Fibroblast of skin of left biceps (primary cell): ENCODE data around the gene DENND4C.
A peak's percentile ranks its signal among the peaks of the same experiment; 100 is the strongest.
"Not testable (repeated sequence)": the region's sequence is repeated elsewhere in the genome, so short reads cannot be mapped to it uniquely, and the experiment has no call there.

ENCODE experiments used
- DNase-seq, 2 experiments: peaks; one replicate each; pipeline ENCODE4 v3.0.0-alpha.2; 2013; ENCODE audit warnings: low read depth in 2 of 2

DENND4C gene

DNA sequence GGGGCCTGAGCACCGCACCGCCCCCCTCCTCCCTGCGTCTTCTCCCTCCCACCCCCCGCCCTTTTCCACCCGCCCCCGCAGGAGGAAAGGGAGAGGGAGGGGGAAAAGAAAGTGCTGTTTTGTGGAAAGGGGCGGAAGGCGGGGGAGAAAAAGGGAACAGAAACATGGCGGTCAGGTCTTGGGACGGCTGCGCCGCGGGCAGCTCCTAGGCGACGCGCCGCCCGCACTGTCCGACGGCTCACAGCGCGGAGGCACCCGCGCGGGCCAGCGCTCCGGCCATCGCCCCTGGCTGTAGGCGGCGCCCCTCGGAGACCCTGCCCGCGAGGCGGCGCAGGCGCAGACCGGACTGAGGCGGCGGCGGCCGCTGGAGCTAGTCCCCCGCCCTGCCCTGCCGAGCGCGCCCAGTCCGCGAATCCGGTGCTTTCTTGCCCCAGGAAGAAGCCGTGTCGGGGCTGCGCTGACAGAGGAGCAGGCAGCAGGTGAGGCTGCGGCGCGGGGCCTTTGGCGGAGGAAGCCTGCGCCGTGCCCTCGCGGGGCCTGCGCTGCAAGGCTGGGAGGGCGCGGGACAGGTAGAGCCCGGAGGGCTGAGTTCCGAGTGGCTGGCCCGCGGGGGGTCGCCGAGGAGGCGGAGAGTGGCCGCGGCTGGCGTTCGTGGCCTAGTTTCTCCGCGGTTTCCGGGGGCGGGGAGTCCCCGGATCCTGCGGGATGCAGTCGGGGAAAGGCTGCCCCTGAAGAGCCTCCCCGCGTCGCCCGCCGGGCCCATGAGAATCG, at the start of gene DENND4C:
Gene DENND4C, plus strand, starts transcription at position 339 of the 771 bp plus-strand sequence. CDS start 45,482 bp downstream, outside the sequence.
- DNase-seq = peak; percentile 45 to 57

DNA sequence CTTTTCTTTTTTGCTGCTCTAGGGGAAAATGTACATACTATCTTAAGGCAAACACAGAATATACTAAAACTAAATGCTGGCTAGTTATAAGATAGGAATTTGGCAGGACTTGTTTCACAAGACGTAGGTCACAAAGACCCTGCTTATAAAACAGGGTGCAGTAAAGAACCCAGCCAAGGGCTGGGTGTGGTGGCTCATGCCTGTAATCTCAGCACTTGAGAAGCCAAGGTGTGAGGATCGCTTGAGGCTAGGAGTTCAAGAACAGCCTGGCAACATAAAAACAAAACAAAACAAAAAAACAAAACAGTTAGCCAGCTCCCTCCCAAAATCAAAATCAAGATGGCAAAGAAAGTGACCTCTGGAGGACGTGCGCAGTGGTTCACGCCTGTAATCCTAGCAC, 49.5 kb upstream of the DENND4C start:
- DNase-seq = no peak

DNA sequence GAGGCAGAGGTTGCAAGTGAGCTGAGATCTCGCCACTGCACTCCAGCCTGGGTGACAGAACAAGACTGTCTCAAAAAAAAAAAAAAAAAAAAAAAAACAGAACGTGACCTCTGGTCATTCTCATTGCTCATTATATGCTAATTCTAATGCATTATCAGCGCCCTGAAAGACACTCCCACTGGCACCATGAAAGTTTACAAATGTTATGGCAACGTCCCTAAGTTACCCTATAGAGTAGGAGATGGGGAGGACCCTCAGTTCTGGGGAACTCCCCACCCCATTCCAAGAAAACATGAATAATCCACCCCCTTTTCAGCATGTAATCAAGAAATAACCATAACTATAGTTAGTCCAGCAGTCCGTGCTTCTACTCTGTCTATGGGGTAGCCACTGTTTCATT, 48.9 kb upstream of the DENND4C start:
- no peak for DNase-seq

DNA sequence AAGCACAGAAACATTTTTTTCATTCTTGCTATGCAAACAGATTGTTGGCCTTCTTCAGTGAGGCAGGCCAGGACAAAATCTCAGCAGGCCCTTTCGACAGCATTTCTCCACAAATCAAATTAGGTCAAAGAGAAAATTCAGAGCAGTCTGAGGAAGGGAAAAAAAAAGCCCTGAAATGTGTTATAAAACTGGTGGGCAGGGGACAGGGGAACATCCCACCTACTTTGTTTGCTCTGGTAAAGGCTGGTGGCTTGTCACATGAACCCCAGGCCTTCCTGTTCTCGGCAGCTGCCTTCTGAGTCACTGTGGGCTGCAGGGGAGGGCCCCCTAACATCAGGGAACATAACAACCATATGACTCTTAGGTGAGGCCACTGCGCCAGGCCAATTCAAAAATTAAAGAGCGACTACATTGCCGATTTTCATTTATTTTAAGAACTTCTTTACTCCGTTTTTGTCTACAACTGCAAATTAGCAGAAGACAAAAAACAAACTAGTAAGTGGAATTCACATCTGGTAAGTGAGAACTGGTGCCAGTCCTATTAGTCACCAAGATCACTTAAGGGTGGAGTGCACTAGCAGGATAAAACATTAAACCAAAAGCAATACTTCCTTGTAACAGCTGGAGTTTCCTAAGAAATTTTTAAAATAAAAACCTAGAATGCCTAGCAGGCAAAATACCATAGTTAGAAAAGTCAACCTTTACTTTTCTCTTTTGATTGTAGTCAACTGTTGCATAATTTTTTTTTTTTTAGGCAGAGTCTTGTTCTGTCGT, 46.2 kb upstream of the DENND4C start:
- peak; percentile 50 to 57 for DNase-seq

DNA sequence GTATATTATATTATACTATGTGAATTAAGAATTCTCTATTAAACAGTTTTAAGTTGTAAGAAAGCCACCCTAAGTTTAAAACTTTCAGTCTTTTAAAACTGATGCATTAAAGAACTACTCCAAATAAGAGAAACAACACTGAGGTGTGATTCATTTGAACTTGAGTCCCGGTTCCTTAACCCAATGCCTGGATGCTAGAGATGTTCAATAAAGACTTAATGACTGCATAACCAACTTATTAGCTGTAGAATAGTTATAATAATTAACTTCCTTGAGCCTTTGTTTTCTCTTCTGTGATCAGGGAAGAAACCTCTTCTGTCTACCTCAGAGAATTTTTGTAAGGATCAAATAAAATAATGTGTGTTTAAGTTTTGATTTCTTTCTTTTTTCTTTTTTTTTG, 45.3 kb upstream of the DENND4C start:
- DNase-seq = no peak

DNA sequence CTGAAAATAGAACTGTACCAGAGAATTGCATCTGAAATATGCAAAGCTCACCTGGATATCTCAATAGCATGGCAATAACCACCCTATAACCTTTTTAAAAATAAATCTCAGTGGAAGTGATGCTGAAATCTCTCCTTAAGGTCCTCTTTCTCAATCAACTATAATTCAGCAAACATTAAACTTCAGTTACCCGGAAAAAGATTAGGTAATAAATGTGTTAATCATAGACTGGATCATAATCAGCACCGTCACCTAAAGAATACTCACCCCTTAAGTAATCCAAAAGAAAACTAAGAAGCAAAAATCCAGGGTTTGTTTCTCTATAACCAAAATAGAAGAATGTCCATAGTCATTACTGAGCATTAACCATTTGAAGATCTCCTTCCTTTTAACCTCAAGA, 44.3 kb upstream of the DENND4C start:
- no peak for DNase-seq

DNA sequence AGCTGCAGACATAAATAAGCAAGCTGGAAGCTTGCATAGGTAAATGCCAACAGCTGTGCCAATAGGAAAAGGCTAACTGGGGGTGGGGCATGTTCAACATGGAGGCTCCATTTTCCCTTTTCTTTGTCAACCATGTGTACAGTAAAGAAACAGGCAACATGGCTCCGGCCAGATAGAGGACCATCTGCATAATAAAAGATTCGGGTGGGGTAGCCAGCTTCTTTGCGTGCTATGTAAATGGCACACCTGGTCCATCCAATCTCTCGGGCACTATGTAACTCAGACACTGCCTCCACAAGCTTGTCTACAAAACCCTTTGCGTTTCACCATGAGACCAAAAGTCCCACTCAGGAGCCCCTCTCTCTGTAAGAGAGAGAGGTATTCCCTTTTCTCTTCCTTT, 41.7 kb upstream of the DENND4C start:
- no peak for DNase-seq

DNA sequence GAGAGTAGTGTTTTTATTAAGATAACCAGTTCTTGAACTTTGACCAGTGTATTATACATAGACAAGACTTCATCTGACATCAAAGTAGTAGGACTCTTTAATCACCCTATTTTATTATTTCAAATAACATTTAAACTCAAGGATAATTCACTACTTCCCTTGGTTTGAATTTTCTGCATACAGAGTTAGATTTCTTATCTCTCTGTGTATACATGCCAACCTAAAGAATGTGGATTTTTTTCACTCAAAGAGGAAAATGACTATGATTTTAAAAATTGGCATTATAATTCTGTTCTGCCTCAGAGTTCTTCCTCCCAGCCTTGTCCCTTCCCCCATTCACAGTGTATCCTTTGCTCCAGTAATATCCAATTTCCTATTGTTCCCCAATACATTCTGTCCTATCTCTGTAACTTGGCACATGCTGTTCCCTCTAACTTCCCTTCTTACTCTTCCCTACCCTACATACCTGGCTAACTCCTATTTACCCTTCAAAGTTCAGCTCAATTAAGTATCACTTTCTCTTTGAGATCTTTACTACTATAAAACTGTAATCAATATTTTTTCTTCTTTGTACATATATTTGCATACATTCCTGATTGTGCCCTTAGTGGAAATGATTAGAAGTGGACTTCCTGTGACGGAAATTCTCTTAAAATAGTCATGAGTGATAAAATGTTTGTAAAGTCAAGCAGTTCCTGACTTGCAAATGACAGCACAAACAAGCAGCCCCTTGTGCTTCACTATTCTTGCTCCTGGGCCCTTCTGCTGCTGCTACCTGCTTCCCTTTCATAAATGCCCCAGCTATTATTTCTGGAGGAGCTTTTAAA, 38.1 kb upstream of the DENND4C start:
- no peak for DNase-seq

DNA sequence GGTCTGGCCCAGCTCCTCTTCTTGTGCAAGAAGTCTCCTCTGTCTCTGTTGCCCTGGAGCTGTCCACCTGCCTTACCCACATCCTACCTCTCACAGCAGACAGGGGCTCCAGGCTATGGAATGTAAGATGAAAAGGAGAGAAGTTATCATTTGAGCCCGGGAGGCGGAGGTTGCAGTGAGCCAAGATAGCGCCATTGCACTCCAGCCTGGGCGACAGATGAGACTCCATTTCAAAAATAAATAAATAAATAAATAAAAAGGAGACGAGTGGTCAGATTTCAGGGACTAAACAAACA, 37.5 kb upstream of the DENND4C start:
- no peak for DNase-seq

DNA sequence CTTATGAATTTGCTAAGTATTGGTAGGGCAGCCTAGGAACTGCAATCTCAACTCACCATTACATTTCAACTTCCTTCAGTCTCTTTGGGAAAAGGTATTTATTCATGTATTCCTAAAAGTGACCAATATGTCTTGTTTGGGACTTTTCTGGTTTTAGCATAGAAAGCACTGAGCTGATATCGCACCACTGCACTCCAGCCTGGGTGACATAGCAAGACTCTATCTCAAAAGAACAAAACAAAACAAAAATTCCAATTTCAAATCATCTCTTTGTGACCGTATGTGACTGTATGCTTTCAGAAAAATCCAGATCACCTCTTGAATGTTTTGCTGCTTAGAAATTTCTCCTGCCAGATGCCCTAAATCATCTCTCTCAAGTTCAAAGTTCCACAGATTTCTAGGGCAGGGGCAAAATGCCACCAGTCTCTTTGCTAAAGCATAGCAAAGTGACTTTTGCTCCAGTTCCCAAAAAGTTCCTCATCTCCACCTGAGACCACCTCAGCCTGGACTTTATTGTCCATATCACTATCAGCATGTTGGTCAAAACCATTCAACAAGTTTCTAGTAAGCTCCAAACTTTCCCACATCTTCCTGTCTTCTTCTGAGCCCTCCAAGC, 37.0 kb upstream of the DENND4C start:
- DNase-seq = not testable (repeated sequence)

DNA sequence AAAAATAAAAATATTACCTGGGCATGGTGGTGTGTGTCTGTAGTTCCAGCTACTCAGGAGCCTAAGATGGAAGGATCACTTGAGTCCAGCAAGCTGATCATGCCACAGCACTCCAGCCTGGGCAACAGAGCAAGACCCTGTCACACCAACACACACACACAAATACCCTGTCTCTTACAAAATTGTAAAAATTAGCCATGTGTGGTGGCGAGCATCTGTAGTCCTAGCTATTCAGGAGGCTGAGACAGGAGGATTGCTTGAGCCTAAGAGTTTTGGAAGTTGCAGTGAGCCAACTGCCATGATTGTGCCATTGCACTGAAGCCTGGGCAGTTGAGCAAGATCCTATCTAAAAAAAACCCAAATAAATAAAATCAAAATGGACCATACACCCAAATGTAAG, 32.1 kb upstream of the DENND4C start:
- no peak for DNase-seq

DNA sequence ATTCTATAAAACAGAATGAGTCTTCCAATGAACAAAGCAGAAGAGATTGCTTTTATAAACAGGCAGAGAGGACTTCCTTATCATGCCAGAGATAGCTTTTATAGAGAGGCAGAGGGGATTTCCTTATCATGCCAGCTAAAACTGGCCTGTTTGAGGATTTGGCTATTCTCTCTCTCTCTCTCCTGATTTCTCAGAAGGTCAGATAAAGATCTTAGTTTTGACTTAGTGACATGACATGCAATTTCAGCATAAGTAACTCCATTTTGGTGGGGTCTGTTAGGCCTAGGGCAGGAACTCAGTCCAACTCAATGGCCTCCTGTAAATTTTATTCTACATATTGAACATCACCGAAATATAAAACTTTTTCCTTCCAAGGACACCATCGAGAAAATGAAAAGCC, 31.5 kb upstream of the DENND4C start:
- DNase-seq = no peak

DNA sequence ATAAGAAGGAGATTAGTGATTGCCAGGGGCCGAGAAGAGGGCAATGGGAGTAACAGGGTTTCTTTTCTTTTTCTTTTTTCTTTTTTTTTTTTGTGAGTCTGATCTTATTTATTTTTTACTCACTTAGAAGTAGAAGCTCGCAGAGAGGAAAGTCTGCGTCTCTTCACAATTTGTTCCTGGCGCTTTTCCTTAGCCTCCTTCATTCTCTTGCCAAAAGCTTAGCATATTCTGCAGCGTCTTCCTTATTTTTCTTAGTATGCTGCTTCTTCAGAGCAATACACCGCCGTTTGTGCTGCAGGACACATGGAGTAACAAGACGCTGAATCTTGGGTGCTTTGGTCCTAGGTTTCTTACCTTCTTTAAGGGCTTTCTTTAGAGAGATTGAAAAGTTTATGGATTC, 30.3 kb upstream of the DENND4C start:
- no peak for DNase-seq

DNA sequence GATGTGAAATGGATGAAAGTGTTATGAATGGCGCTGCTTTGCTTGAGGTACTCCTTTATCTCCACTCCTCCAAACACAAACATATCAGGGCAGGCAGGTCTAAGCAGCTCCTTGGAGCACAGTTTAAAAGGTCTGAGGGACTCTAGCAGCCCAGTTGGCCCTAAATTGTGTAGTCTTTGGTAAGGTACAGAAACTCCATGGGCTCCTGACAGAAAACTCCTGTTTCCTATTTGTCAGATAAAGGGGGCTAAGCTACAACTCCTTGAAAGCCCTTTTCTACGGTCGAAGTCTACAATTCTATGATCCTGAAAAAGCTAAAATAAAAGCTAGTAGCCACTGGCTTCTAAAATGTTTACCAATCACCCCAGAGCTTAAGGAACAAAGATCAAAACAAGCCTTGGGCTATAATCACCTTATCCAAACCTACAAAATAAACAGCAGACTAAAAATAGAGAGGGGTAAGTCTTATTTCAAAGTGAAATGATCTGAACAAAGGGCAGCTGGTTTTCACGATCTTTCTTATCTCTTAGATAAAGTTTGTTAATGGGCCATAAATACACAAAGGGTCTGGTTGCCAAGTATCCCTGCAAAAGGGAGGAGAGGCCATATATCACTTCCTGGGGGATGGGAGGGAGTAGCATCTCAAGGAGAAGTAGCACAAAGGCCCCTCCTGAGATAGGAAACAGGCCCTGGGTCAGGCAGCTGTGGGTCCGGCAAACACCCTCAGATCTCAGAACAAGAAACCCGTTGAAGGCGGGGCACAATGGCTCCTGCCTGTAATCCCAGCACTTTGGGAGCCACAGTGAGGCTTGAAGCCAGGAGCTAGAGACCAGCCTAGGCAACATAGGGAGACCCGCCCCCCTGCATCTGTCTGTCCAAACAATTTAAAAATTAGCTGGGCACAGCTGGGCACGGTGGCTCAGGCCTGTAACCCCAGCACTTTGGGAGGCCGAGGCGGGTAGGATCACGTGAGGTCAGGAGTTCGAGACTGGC, 28.3 kb upstream of the DENND4C start:
- no peak for DNase-seq

DNA sequence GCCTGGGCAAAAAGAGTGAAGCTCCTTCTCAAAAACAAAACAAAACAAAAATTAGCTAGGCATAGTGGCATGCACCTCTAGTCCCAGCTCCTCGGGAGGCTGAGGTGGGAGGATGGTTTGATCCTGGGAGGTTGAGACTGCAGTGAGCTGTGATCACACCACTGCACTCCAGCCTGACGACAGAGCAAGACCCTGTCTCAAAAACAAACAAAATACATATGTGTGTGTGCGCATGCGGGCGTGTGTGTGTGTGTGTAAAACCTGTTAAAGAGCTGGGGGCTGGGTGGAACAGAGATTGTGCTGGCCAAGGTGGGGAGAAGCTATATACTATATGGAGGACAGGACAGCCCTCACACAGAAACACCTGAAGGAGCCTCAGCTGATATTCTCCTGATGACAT, 27.4 kb upstream of the DENND4C start:
- DNase-seq = no peak

DNA sequence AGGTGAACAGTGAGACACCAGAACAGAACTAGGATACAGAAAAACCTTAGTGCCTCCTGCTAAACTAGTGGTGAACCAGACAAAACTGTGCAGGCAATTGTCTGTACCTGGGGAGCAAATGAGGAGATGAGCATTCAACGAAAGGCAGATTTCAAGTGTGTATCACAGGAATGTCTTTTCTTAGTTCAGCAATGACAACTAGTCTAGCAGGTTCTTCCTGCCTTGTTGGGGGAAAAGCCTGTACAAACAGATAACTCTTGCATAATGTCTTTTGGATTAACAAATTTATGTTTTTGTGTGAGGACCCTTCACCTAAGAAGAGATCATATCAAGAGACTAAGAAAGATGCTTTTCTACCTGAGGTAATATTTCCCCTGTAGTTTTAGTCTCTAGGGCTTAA, 21.8 kb upstream of the DENND4C start:
- no peak for DNase-seq

DNA sequence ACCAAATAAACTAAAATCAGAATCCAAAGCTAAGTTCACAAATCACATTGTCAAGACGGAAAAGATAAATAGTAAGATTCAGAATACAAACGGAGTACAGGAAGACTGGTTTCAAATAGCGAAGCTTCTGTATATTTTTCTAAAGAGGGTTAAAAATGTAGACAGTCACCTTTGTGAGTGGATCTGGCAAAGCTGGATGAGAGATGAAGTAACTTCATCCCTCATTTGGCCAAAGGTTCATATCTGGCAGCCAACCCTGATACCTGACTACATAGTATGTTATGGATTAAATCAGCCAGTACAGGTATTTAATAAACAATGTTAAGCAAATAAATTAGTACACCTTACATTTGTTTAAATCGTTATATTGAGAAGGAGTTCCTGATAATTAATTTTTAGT, 21.3 kb upstream of the DENND4C start:
- DNase-seq = no peak

DNA sequence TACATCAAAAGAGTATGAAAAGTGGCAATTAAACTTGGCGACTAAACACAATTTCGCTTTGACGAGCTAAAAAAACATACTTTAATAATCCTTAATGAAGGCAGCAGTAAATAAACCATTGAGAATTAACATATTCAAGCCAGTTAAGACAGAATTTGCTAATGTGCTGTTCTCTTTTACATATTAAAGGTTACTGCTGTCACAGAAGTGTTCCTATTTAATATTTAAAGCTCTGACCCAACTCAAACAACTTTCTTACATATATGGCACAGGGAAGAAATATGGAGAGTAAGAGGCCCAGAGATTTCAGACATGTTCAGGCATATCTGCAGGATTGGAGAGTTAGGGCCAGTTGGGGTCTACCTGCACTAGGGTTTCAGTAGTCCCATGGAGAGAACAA, 16.7 kb upstream of the DENND4C start:
- DNase-seq = no peak

DNA sequence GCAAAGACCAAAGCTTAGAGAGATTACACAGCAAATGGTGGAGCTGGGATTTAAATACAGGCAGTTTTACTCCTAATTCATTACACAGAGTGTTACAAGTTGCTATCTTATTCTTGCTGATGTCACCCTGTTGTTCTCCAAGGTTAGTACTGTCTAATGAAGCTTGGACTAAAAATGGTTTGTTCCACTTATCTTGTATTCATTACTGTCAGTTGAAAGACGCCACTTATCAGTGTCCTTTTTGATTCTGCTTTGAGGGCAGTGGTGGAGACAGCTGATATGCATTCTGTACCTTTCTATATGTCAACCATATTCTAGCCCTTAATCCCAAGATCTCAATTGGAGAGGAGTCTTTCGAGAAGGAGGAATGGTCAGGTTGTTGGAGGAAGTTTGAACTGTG, 14.0 kb upstream of the DENND4C start:
- no peak for DNase-seq

DNA sequence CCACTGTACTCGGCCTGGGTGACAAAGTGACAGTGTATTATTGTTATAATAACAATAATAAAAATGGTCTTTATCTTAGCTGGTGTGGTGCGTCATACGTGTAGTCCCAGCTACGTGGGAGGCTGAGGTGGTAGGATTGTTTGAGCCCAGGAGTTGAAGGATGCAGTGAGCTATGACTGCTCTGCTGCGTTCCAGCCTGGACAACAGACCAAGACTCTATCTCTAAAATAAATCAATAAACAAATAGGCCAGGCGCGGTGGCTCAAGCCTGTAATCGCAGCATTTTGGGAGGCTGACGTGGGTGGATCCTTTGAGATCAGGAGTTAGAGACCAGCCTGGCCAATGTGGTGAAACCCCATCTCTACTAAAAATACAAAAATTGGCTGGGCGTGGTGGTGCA, 9.2 kb upstream of the DENND4C start:
- no peak for DNase-seq

DNA sequence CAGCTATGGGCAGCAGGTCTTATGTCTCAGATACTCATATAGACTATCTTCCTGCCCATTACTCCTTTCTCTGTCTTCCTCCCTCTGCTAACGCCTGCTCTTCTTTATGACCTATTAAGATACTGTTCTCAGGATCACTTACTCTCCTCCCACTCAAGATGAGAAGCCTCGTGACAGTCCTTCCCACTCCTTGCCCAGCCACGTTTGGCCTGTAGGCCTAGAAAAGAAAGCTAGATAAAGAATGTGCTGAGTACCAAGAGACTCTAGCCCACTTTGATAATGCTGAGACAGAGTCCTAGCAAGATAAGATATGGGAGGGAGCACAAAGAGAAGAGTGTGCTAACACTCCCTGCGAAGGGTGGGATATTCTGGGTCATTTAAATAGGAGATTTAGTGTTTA, 6.8 kb upstream of the DENND4C start:
- DNase-seq = no peak
